ENCODE results near the gene RAP1B.
"Not testable (repeated sequence)": the region's sequence is repeated elsewhere in the genome, so short reads cannot be mapped to it uniquely, and the experiment has no call there.

Gene RAP1B

GRCh38 chr12:68637439-68637838, 26.7 kb downstream of the RAP1B start:
- DNase-seq = not testable (repeated sequence)

- no peak for DNase-seq
Measured at GRCh38 chr12:68638171-68638570, 27.5 kb downstream of the RAP1B start.

- DNase-seq = no peak
Measured at GRCh38 chr12:68638721-68639395, 28.2 kb downstream of the RAP1B start.

- no peak for DNase-seq
Measured at GRCh38 chr12:68639396-68639767, 28.7 kb downstream of the RAP1B start.

GRCh38 chr12:68641138-68641537, 30.4 kb downstream of the RAP1B start:
- no peak for DNase-seq

- no peak for DNase-seq
Measured at GRCh38 chr12:68646484-68646883, 35.8 kb downstream of the RAP1B start.

GRCh38 chr12:68647507-68647906, 36.8 kb downstream of the RAP1B start:
- DNase-seq = no peak

GRCh38 chr12:68648179-68648578, 37.5 kb downstream of the RAP1B start:
- no peak for DNase-seq

GRCh38 chr12:68665016-68665569, 54.4 kb downstream of the RAP1B start:
- no peak for DNase-seq

- DNase-seq = no peak
Measured at GRCh38 chr12:68667291-68667690, 56.6 kb downstream of the RAP1B start.

GRCh38 chr12:68667896-68668295, 57.2 kb downstream of the RAP1B start:
- peak; percentile 6 for DNase-seq

- no peak for DNase-seq
Measured at GRCh38 chr12:68671179-68671578, 60.5 kb downstream of the RAP1B start.

- no peak for DNase-seq
Measured at GRCh38 chr12:68673788-68674187, 63.1 kb downstream of the RAP1B start.

- no peak for DNase-seq
Measured at GRCh38 chr12:68674376-68674775, 63.7 kb downstream of the RAP1B start.

GRCh38 chr12:68675101-68675842, 64.6 kb downstream of the RAP1B start:
- peak; percentile 19 for DNase-seq

- not testable (repeated sequence) for DNase-seq
Measured at GRCh38 chr12:68676854-68677253, 66.2 kb downstream of the RAP1B start.

- DNase-seq = no peak
Measured at GRCh38 chr12:68686262-68686594, 75.5 kb downstream of the RAP1B start.

GRCh38 chr12:68686595-68687521, 76.2 kb downstream of the RAP1B start, which contains the start of gene NUP107:
Gene NUP107, plus strand, starts transcription at chr12:68686978. Its CDS starts 88 bp downstream, at chr12:68687066.
- DNase-seq = peak; percentile 98

- DNase-seq = no peak
Measured at GRCh38 chr12:68695454-68695853, 84.8 kb downstream of the RAP1B start.

GRCh38 chr12:68699486-68699885, 88.8 kb downstream of the RAP1B start:
- DNase-seq = no peak
